Left lung (tissue), 10 donors: Measurements from ENCODE around the gene ZNF284. TPM values are rescaled to one million over a fixed set of nuclear protein-coding genes. Genes with fewer than 3 reads are reported as not detected.

Experiments
- ATAC-seq: fragments of 200-7000 bp; cut with Tn5 transposase; one replicate; pipeline ENCODE4 v1.9.1; 2020; ENCODE audit warnings: moderate library complexity
- DNase-seq, 4 donors: peaks; one replicate each; pipeline ENCODE4 v3.0.0-alpha.2; 2013 to 2020
- H3K27ac ChIP-seq, 2 donors: fragments of 200-600 bp; sonication (generic) in 1 of 2; one replicate each; pipeline versions ENCODE4 v1.5.0 to v1.8.0; 2020 to 2021
- H3K27me3 ChIP-seq, 2 donors: fragments of 200-600 bp; sonication (generic) in 1 of 2; one replicate each; pipeline versions ENCODE4 v1.5.0 to v1.8.0; 2020 to 2021
- H3K36me3 ChIP-seq, 2 donors: fragments of 200-600 bp; sonication (generic) in 1 of 2; one replicate each; pipeline versions ENCODE4 v1.5.0 to v1.8.0; 2020 to 2021
- H3K4me1 ChIP-seq, 2 donors: fragments of 200-600 bp; one replicate each; pipeline ENCODE4 v1.8.0; 2021
- H3K4me3 ChIP-seq, 2 donors: fragments of 200-600 bp; sonication (generic) in 1 of 2; one replicate each; pipeline versions ENCODE4 v1.5.0 to v1.8.0; 2020 to 2021; ENCODE audit warnings: mild to moderate bottlenecking in 1 of 2
- H3K9me3 ChIP-seq, 2 donors: fragments of 200-600 bp; sonication (generic) in 1 of 2; one replicate each; pipeline versions ENCODE4 v1.5.0 to v1.8.0; 2020 to 2021
- intact Hi-C, 2 donors: fragments of 100-400 bp; cut with DNase I; formaldehyde crosslinking; loops; one replicate each; pipeline versions ENCODE4 v1.11.2 to v1.14.2; 2022
- polyA plus RNA-seq, 6 donors: library from polyadenylated mRNA; unstranded; fragments of 120-200 nt; gene quantifications; one replicate each; pipeline ENCODE4 v1.2.1, GENCODE V29; 2013; ENCODE audit not compliant: insufficient read length in 6 of 6
- total RNA-seq, 2 donors: library from RNA; stranded (reverse); fragmentation: NEBNext Ultra II Directional; extraction: Animal tissue kit (Norgen Biotek cat#: 25700); gene quantifications; one replicate each; pipeline ENCODE4 v1.2.1, GENCODE V29; 2021
- TF ChIP-seq, protein P1 (sequence below), 2 donors: fragments of 200-600 bp; sonication (generic) in 1 of 2; IDR thresholded peaks; one replicate each; pipeline versions ENCODE4 v1.5.0 to v1.8.0; 2021; ENCODE audit warnings: antibody characterized with exemption in 2 of 2
- donor health status: DM: no; HTN: yes; CAD: no.
- donor health status: DM: no; HTN: no; CAD: no.

Gene ZNF284
- total and polyA plus RNA-seq, 8 donors, result 2.4 to 9.9 (median 6.9) TPM

DNA sequence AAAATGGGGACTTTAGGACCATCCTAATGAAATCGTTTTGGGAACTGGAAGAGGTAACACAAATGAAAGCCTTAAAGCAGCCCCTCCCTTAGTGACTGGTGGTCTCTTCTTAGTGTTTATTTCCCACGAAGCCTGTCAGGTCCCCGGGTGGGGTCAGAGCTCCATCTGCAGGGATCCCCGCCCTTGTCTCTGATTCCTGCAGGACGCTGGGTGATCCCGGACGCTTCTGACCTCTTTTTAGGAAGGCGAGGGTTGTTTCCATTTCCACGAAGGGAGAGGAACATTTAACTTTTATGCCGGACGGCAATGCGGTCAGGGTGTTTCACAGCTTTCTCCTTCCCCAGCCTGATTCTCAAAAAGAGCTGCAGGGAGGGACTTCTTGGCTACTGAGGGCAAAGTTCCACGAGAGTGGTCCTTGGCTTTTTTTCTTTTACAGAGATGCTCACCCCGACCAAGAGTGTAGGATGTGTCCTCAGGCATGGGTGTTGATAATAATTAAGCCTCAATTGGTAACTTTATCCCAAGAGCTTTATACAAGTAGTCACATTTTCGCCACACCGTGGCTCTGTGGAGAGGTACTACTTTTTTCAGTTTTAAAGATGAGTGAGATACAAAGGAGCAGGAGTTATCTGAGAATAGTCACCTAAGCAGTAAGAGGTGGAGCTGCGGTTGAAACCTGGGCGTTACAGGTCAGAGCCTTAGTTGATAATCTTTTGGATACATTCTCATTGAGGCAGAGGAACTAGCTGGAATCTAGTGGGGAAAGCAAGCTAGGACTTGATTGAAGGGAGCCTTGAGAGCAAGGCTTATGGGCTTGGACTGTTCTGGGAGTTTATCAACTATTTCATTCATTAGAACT, 813 bp downstream of the ZNF284 start:
- peak; percentile 45 for ATAC-seq

DNA sequence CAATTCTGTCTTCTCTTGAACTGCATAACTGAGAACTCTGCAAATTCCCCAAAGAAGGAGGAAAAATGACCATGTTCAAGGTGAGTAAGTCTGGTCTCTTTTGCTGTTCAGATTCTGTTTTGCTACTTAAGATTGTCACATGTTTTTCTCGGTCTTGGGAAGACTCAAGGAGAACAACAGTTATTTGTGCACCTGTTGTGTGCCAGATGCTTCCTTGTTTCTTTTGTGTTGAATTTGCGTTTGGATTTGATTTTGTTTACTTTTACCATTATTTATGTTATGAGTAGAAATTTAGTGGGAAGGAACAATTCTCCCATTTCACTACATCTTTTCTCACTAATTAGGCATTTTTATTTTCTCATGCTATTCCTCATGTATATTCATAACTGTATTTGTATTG, 4.4 kb downstream of the ZNF284 start:
- H3K27ac ChIP-seq, result no peak overlapping the region
- no peak for DNase-seq
- TF ChIP-seq, protein P1, sequence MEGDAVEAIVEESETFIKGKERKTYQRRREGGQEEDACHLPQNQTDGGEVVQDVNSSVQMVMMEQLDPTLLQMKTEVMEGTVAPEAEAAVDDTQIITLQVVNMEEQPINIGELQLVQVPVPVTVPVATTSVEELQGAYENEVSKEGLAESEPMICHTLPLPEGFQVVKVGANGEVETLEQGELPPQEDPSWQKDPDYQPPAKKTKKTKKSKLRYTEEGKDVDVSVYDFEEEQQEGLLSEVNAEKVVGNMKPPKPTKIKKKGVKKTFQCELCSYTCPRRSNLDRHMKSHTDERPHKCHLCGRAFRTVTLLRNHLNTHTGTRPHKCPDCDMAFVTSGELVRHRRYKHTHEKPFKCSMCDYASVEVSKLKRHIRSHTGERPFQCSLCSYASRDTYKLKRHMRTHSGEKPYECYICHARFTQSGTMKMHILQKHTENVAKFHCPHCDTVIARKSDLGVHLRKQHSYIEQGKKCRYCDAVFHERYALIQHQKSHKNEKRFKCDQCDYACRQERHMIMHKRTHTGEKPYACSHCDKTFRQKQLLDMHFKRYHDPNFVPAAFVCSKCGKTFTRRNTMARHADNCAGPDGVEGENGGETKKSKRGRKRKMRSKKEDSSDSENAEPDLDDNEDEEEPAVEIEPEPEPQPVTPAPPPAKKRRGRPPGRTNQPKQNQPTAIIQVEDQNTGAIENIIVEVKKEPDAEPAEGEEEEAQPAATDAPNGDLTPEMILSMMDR (IDR thresholded peaks at IDR 0.05), result no peak

More for the DNA sequence above, 813 bp downstream of the ZNF284 start:
- Histone ChIP-seq H3K36me3 (peaks cover 0 to 5% of the 10 kb centered on the region in 2 donors), H3K27me3 (no peaks in the 10 kb centered on the region), H3K27ac (no peak overlapping the region), H3K4me3 (peak overlapping the region; percentile 53 to 67), H3K9me3 (peaks cover 0 to 37% of the 10 kb centered on the region in 2 donors), H3K4me1 (peaks cover 5 to 17% of the 10 kb centered on the region in 2 donors)
- no peak for DNase-seq
- intact Hi-C loops, result no loop called here
- TF ChIP-seq, protein P1 (IDR thresholded peaks at IDR 0.05), result no peak

DNA sequence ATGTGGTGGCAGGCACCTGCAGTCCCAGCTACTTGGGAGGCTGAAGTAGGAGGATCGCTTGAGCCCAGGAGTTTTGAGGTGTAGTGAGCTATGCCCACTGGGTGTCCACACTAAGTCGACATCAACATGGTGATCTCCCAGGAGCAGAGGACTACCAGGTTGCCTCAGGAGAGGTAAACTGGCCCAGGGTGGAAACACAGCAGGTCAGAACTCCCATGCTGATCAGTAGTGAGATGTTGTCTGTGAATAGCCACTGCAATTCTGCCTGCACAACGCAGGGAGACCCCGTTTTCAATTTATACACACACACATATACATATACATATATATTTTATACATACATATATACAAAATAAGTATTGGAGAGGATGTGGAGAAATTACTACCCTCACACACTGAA, 20.1 kb downstream of the ZNF284 start:
- TF ChIP-seq, protein P1 (IDR thresholded peaks at IDR 0.05), result no peak
- Histone ChIP-seq H3K27me3 (no peaks in the 10 kb centered on the region), H3K36me3 (peaks cover 0 to 24% of the 10 kb centered on the region in 2 donors), H3K9me3 (peaks cover 0 to 7% of the 10 kb centered on the region in 2 donors), H3K27ac (no peak overlapping the region), H3K4me1 (peaks cover 0 to 12% of the 10 kb centered on the region in 2 donors), H3K4me3 (no peak overlapping the region)
- DNase-seq (no peak), ATAC-seq (no peak)
- intact Hi-C loops, result no loop called here

More for the DNA sequence above, 4.4 kb downstream of the ZNF284 start:
- Histone ChIP-seq H3K27me3 (no peaks in the 10 kb centered on the region), H3K36me3 (peaks cover 0 to 28% of the 10 kb centered on the region in 2 donors), H3K9me3 (peaks cover 0 to 2% of the 10 kb centered on the region in 2 donors), H3K4me1 (peaks cover 5 to 15% of the 10 kb centered on the region in 2 donors), H3K4me3 (no peak overlapping the region)
- intact Hi-C loops, result no loop called here
- ATAC-seq, result no peak

DNA sequence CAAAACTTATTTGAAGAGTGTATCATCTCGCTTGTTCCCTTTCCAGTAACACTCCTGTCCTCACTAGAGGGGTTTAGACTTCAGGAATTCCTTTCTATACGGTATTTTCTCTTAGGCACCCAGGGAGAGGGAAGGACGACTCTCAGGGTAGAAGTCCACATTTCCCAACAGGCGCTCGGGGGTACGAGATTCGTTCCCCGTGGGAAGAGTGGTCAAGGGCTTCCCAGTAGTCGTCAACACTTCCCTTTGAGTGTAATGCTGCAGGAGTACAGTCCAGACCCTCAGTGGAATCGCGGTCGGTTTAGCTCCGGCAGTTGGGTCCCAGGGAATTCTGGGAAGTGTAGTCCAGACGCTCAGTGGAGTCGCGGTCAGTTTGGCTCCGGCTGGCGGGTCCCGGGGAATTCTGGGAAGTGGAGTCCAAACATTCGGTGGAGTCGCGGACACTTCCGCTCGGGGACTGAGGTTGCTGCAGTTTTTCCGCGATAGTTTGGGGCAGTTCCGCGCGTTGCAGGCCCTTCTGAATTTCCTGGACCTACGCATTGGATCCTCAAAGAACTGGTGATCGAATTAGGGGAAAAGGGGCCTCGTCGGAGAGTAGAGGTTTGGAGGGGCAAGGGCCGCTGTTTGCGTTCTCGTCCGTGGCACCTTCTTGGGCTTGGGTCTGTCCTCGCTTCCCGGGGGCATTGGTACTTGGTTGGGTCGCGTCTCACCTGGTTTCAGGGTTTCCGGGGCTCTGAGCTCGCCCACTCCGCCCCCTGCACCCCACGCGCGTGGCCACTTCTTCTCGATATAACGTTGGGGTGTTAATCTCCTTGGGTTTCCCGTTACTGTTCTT, 22.2 kb downstream of the ZNF284 start, which contains the start of gene ZNF224:
Gene ZNF224 (plus strand): TSS at position 431 of the 835 bp plus-strand sequence. CDS start 3,513 bp downstream, outside the sequence.
- Histone ChIP-seq H3K9me3 (peaks cover 0 to 5% of the 10 kb centered on the region in 2 donors), H3K4me1 (peaks cover 0 to 12% of the 10 kb centered on the region in 2 donors), H3K36me3 (peaks cover 0 to 28% of the 10 kb centered on the region in 2 donors), H3K27me3 (no peaks in the 10 kb centered on the region), H3K4me3 (peak within 1 kb of the TSS; percentile 82 to 84), H3K27ac (peak within 1 kb of the TSS; percentile 72 to 78)
- ATAC-seq (peak; percentile 99), DNase-seq (peak; percentile 93 to 95 (median 94))
- intact Hi-C loops, result no loop called here
- TF ChIP-seq, protein P1 (IDR thresholded peaks at IDR 0.05), result no peak
